ENCODE data around the gene ALOX5AP. TPM values are rescaled to one million over a fixed set of nuclear protein-coding genes. Genes with fewer than 3 reads are reported as not detected.
A peak's percentile ranks its signal among the peaks of the same experiment; 100 is the strongest.

The ALOX5AP gene
- total RNA-seq, 2 experiments from 2014 or later: 24.9 to 29.6 TPM

- DNase-seq: no peak
- ChIA-PET CTCF (interaction anchor here (0.6 to 2.4 kb wide), 5 partner anchors 13 to 189 kb away, joined by 3 to 8 read pairs (median 3); no protein-coding TSS in a partner anchor), POLR2A (interaction anchor here (0.8 kb wide), 1 partner anchor 53 kb away, joined by 3 read pairs; no protein-coding TSS in a partner anchor)
- Mint-ChIP-seq H3K27ac (no peak overlapping the region), H3K9me3 (ENCODE audit: low read depth) (no peaks in the 10 kb centered on the region), H3K27me3 (no peaks in the 10 kb centered on the region), H3K4me1 (peaks cover 29% of the 10 kb centered on the region), H3K36me3 (ENCODE audit: low read depth) (peaks cover 1% of the 10 kb centered on the region), H3K4me3 (no peak overlapping the region)
- ATAC-seq: no peak
- intact Hi-C loops (cut with DNase I, micrococcal nuclease): no loop called here
Observed at GRCh38 chr13:30792285-30793000, 57.1 kb downstream of the ALOX5AP start.

GRCh38 chr13:30796132-30796572, 60.8 kb downstream of the ALOX5AP start:
- POLR2A ChIA-PET: no interaction called here
- peaks cover 25% of the 10 kb centered on the region for H3K4me1 Mint-ChIP-seq
- CTCF ChIA-PET: interaction anchor here (0.7 to 2.2 kb wide), 3 partner anchors 12 to 330 kb away, joined by 3 to 13 read pairs (median 4); partner anchors contain the start of gene HMGB1
- H3K4me3 Mint-ChIP-seq: no peak overlapping the region
- ATAC-seq (peak; percentile 74), DNase-seq (peak; percentile 41)
- no peaks in the 10 kb centered on the region for H3K27me3 Mint-ChIP-seq
- peak overlapping the region; percentile 74 for H3K27ac Mint-ChIP-seq
- H3K9me3 Mint-ChIP-seq (ENCODE audit: low read depth): no peaks in the 10 kb centered on the region
- intact Hi-C loops (cut with DNase I, micrococcal nuclease): loop anchor here in 1 of 2 experiments (1.0 kb wide), 1 partner anchor 22 kb away; no protein-coding TSS in a partner anchor
- no peaks in the 10 kb centered on the region for H3K36me3 Mint-ChIP-seq (ENCODE audit: low read depth)

GRCh38 chr13:30796631-30797601, 61.6 kb downstream of the ALOX5AP start:
- intact Hi-C loops (cut with DNase I, micrococcal nuclease): loop anchor here in 1 of 2 experiments (1.0 kb wide), 1 partner anchor 23 kb away; no protein-coding TSS in a partner anchor
- ChIA-PET CTCF (interaction anchor here (0.7 to 2.2 kb wide), 6 partner anchors 11 to 331 kb away, joined by 3 to 13 read pairs (median 4); partner anchors contain the start of gene HMGB1), POLR2A (no interaction called here)
- H3K36me3 Mint-ChIP-seq (ENCODE audit: low read depth): no peaks in the 10 kb centered on the region
- H3K4me1 Mint-ChIP-seq: peaks cover 25% of the 10 kb centered on the region
- no peaks in the 10 kb centered on the region for H3K9me3 Mint-ChIP-seq (ENCODE audit: low read depth)
- H3K4me3 Mint-ChIP-seq: peak overlapping the region; percentile 43
- DNase-seq (peak; percentile 58), ATAC-seq (peak; percentile 68)
- peak overlapping the region; percentile 78 for H3K27ac Mint-ChIP-seq
- no peaks in the 10 kb centered on the region for H3K27me3 Mint-ChIP-seq

GRCh38 chr13:30797847-30798535, 62.6 kb downstream of the ALOX5AP start:
- no peaks in the 10 kb centered on the region for H3K27me3 Mint-ChIP-seq
- no peaks in the 10 kb centered on the region for H3K36me3 Mint-ChIP-seq (ENCODE audit: low read depth)
- ATAC-seq: no peak
- intact Hi-C loops (cut with DNase I, micrococcal nuclease): no loop called here
- DNase-seq: no peak
- no peaks in the 10 kb centered on the region for H3K9me3 Mint-ChIP-seq (ENCODE audit: low read depth)
- CTCF ChIA-PET: interaction anchor here (0.7 to 2.2 kb wide), 4 partner anchors 10 to 182 kb away, joined by 3 to 13 read pairs (median 6); no protein-coding TSS in a partner anchor
- POLR2A ChIA-PET: no interaction called here
- H3K4me1 Mint-ChIP-seq: peaks cover 25% of the 10 kb centered on the region
- H3K4me3 Mint-ChIP-seq: no peak overlapping the region
- no peak overlapping the region for H3K27ac Mint-ChIP-seq

GRCh38 chr13:30798776-30799355, 63.5 kb downstream of the ALOX5AP start:
- H3K4me1 Mint-ChIP-seq: peaks cover 28% of the 10 kb centered on the region
- H3K9me3 Mint-ChIP-seq (ENCODE audit: low read depth): no peaks in the 10 kb centered on the region
- ATAC-seq (no peak), DNase-seq (no peak)
- CTCF ChIA-PET: interaction anchor here (0.7 to 1.4 kb wide), 5 partner anchors 37 to 608 kb away, joined by 3 to 8 read pairs (median 4); no protein-coding TSS in a partner anchor
- H3K27ac Mint-ChIP-seq: no peak overlapping the region
- intact Hi-C loops (cut with DNase I, micrococcal nuclease): no loop called here
- POLR2A ChIA-PET: no interaction called here
- H3K27me3 Mint-ChIP-seq: no peaks in the 10 kb centered on the region
- no peak overlapping the region for H3K4me3 Mint-ChIP-seq
- H3K36me3 Mint-ChIP-seq (ENCODE audit: low read depth): no peaks in the 10 kb centered on the region

- POLR2A ChIA-PET: no interaction called here
Observed at GRCh38 chr13:30799356-30799824, 64.0 kb downstream of the ALOX5AP start.

GRCh38 chr13:30800107-30800506, 64.8 kb downstream of the ALOX5AP start:
- ATAC-seq (no peak), DNase-seq (no peak)
- Mint-ChIP-seq H3K4me3 (no peak overlapping the region), H3K27ac (no peak overlapping the region), H3K36me3 (ENCODE audit: low read depth) (no peaks in the 10 kb centered on the region), H3K9me3 (ENCODE audit: low read depth) (no peaks in the 10 kb centered on the region), H3K4me1 (peaks cover 28% of the 10 kb centered on the region), H3K27me3 (no peaks in the 10 kb centered on the region)
- ChIA-PET POLR2A (no interaction called here), CTCF (interaction anchor here (0.7 to 1.4 kb wide), 2 partner anchors 66 to 214 kb away, joined by 3 to 4 read pairs; no protein-coding TSS in a partner anchor)
- intact Hi-C loops (cut with DNase I, micrococcal nuclease): loop anchor here (5.0 kb wide), 4 partner anchors 67 to 338 kb away; no protein-coding TSS in a partner anchor

More at GRCh38 chr13:30799356-30799824, 64.0 kb downstream of the ALOX5AP start:
- CTCF ChIA-PET: interaction anchor here (0.7 to 1.4 kb wide), 3 partner anchors 38 to 609 kb away, joined by 3 to 4 read pairs (median 4); no protein-coding TSS in a partner anchor
- no peak overlapping the region for H3K27ac Mint-ChIP-seq
- DNase-seq (no peak), ATAC-seq (no peak)
- intact Hi-C loops (cut with DNase I, micrococcal nuclease): no loop called here
- no peaks in the 10 kb centered on the region for H3K36me3 Mint-ChIP-seq (ENCODE audit: low read depth)
- H3K4me3 Mint-ChIP-seq: no peak overlapping the region
- H3K9me3 Mint-ChIP-seq (ENCODE audit: low read depth): no peaks in the 10 kb centered on the region
- H3K27me3 Mint-ChIP-seq: no peaks in the 10 kb centered on the region
- peaks cover 28% of the 10 kb centered on the region for H3K4me1 Mint-ChIP-seq

GRCh38 chr13:30802501-30802900, 67.2 kb downstream of the ALOX5AP start:
- ATAC-seq (peak; percentile 11), DNase-seq (no peak)
- H3K27ac Mint-ChIP-seq: no peak overlapping the region
- ChIA-PET POLR2A (no interaction called here), CTCF (interaction anchor here (0.7 to 1.8 kb wide), 8 partner anchors 8 to 884 kb away, joined by 3 to 7 read pairs (median 4); no protein-coding TSS in a partner anchor)
- intact Hi-C loops (cut with DNase I, micrococcal nuclease): loop anchor here (2.0 to 5.0 kb wide), 7 partner anchors 62 to 340 kb away; no protein-coding TSS in a partner anchor
- no peaks in the 10 kb centered on the region for H3K27me3 Mint-ChIP-seq
- H3K9me3 Mint-ChIP-seq (ENCODE audit: low read depth): no peaks in the 10 kb centered on the region
- H3K4me3 Mint-ChIP-seq: no peak overlapping the region
- H3K36me3 Mint-ChIP-seq (ENCODE audit: low read depth): no peaks in the 10 kb centered on the region
- H3K4me1 Mint-ChIP-seq: peaks cover 6% of the 10 kb centered on the region

- ChIA-PET CTCF (interaction anchor here (0.7 to 2.0 kb wide), 14 partner anchors 9 to 351 kb away, joined by 3 to 7 read pairs (median 4); no protein-coding TSS in a partner anchor), POLR2A (no interaction called here)
- DNase-seq (peak; percentile 91), ATAC-seq (peak; percentile 99)
- no peak overlapping the region for H3K27ac Mint-ChIP-seq
- no peaks in the 10 kb centered on the region for H3K36me3 Mint-ChIP-seq (ENCODE audit: low read depth)
- peaks cover 4% of the 10 kb centered on the region for H3K4me1 Mint-ChIP-seq
- no peak overlapping the region for H3K4me3 Mint-ChIP-seq
- no peaks in the 10 kb centered on the region for H3K9me3 Mint-ChIP-seq (ENCODE audit: low read depth)
- H3K27me3 Mint-ChIP-seq: no peaks in the 10 kb centered on the region
- intact Hi-C loops (cut with DNase I, micrococcal nuclease): loop anchor here (1.0 to 5.0 kb wide), 12 partner anchors 62 to 671 kb away; partner anchors contain the start of gene USPL1 (in 1 of the 2)
Observed at GRCh38 chr13:30802953-30803478, 67.7 kb downstream of the ALOX5AP start.

GRCh38 chr13:30803749-30804148, 68.4 kb downstream of the ALOX5AP start:
- intact Hi-C loops (cut with DNase I, micrococcal nuclease): loop anchor here (1.0 to 5.0 kb wide), 12 partner anchors 63 to 671 kb away; partner anchors contain the start of gene USPL1 (in 1 of the 2)
- Mint-ChIP-seq H3K36me3 (ENCODE audit: low read depth) (no peaks in the 10 kb centered on the region), H3K4me3 (no peak overlapping the region), H3K9me3 (ENCODE audit: low read depth) (no peaks in the 10 kb centered on the region), H3K27ac (no peak overlapping the region), H3K27me3 (no peaks in the 10 kb centered on the region), H3K4me1 (peaks cover 11% of the 10 kb centered on the region)
- ATAC-seq (no peak), DNase-seq (no peak)
- ChIA-PET CTCF (interaction anchor here (0.6 to 2.0 kb wide), 14 partner anchors 9 to 671 kb away, joined by 3 to 7 read pairs (median 4); no protein-coding TSS in a partner anchor), POLR2A (no interaction called here)

Data from activated CD4-positive, alpha-beta T cell treated with anti-CD3 and anti-CD28 coated beads for 36 hours (primary cell).